DMS114 treated with DMSO at 0.1 percent for 48 hours (cell line): ENCODE measurements around the gene ITGAD.
"Not testable (repeated sequence)": the region's sequence is repeated elsewhere in the genome, so short reads cannot be mapped to it uniquely, and the experiment has no call there.

Experiments used
- DNase-seq: peaks from one replicate; lab custom pipeline; 2025; ENCODE audit not compliant: unreplicated experiment; lab: John Stamatoyannopoulos, UW

Gene ITGAD

DNA sequence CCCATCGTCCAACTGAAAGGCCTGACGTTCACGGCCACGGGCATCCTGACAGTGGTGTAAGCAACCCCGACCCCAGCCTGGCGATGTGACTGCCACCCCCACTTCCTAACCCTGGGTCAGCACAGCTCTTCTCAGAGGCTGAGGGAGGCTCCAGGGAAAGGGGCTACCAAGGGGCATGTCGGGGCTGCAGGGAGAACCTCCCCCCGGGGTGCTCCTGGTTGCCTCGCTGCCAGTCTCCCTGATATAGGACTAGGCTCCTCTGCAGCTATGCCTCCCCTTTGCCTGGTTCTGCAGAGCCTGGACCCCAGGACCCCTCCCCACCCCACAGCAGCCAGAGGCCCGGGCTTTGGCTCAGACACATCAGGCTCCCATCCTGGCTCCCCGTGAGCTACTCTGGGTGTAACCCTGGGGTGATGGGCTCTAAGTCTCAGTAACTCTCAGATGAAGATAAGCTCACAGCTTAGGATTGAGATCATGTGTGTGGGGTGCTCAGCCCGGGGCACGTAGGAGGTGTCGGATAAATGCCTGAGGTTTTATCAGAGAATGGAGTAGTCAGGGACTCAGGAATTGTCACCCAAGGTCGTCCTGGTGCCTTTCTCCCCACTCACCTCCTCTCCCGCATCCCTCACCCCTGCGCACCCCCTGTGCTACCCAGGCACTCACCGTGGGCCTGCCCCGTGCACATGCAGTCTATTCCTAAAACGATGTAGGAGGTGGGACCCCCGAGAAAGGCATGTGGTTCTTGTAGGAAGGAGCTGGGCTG, 10.6 kb downstream of the ITGAD start:
- no peak for DNase-seq

- peak; percentile 49 for DNase-seq
Measured at GRCh38 chr16:31404353-31405064, 11.4 kb downstream of the ITGAD start.

- DNase-seq, result no peak
Measured at GRCh38 chr16:31407406-31407805, 14.3 kb downstream of the ITGAD start.

DNA sequence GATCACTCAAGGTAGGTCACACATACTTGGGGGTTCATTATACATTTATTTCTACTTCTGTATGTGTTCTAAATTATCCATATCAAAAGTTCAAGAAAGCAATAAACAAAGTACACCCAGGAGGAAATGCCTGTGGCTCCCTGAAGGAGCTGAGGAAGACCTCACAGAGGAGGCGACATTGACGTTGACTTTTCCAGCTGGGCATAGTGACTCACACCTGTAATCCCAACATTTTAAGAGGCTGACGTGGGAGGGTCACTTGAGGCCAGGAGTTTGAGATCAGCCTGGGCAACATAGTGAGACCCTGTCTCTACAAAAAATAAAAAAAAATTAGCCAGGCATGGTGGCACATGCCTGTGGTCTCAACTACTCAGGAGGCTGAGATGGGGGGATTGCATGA, 16.3 kb downstream of the ITGAD start:
- DNase-seq, result no peak

DNA sequence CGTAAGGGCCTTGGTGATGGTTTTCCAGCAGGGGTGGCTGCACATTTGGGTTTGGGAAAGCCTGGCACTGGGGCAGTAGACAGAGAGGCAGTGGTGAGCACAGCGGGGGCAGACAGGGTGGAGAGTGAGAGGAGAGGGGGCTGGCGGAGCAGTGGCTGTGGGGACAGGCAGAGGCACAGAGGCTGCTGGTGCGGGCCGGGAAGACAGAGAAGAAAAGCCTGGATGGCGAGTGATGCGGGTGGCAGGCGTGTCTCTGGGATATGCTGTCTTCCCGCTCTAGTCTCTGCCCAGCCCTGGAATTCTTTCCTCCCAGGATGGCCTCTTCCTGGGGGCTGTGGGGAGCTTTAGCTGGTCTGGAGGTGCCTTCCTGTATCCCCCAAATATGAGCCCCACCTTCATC, 16.9 kb downstream of the ITGAD start:
- no peak for DNase-seq

DNA sequence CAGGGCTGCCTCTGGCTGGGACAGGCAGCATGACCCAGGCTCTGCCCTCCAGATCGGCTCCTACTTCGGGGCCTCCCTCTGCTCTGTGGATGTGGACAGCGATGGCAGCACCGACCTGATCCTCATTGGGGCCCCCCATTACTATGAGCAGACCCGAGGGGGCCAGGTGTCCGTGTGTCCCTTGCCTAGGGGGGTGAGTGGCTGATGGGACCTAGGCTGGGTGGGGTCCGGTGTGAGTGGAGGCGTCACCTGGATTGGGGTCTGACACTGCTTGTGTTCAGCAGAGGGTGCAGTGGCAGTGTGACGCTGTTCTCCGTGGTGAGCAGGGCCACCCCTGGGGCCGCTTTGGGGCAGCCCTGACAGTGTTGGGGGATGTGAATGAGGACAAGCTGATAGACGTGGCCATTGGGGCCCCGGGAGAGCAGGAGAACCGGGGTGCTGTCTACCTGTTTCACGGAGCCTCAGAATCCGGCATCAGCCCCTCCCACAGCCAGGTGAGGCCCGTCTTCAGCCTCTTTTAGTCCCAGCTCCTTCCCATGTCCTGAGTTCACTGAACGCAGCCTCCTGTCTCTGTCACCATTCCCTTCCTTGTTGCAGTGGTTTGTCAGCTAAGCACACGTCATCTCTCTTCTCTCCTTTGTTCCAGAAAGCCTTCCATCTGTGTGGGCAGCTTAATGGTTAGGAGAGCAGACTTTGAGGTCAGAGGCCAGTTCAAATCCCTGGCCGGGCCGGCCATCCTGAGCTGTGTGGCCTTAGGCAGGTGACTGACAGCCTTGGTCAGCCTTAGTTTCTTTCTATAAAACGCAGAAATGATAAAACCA, 18.1 kb downstream of the ITGAD start:
- no peak for DNase-seq

GRCh38 chr16:31412750-31413149, 19.6 kb downstream of the ITGAD start:
- no peak for DNase-seq

- no peak for DNase-seq
Measured at GRCh38 chr16:31413381-31413780, 20.2 kb downstream of the ITGAD start.

DNA sequence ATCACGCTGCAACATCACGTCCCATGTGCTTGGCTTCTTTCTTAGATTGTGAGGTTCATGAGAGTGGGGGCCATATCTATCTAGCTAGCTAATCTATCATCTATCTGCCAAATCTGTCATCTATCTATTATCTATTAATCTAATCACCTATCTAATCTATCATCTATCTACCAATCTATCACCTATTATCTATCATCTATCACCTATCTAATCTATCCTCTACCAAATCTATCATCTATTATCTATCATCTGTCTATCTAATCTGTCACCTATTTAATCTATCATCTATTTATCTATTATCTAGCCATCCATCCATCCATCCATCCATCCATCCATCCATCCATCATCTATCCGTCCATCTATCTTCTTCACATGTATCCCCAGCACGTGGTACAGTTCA, 20.8 kb downstream of the ITGAD start:
- DNase-seq, result no peak

GRCh38 chr16:31414706-31415105, 21.6 kb downstream of the ITGAD start:
- DNase-seq, result no peak

DNA sequence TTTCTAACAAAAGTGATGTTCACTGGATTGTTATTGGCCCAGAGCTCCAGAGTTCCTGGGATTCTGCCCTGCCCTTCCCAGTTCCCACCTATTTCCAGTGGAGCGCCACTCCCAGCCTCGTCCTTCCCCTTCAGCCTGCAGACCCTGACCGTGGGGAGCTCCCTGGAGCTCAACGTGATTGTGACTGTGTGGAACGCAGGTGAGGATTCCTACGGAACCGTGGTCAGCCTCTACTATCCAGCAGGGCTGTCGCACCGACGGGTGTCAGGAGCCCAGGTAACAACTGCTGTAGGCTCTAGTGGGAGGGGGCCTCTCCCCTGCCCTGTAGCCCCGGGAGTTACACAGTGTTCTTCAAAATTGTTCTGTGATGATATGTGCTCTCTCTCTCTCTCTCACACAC, 23.2 kb downstream of the ITGAD start:
- DNase-seq, result no peak

DNA sequence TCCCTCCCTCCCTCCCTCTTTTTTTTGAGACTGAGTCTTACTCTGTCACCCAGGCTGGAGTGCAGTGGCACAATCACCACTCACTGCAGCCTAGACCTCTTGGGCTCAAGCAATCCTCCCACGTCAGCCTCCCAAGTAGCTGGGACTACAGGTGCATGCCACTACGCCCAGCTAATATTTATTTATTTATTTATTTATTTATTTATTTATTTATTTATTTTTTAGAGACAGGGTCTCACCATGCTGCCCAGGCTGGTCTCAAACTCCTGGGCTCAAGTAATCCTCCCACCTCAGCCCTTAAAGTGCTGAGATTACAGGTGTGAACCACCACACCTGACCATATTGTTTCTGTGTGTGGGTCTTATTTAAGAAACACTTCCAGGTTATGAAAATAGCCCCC, 23.9 kb downstream of the ITGAD start:
- not testable (repeated sequence) for DNase-seq

GRCh38 chr16:31417916-31418315, 24.8 kb downstream of the ITGAD start:
- DNase-seq, result no peak

DNA sequence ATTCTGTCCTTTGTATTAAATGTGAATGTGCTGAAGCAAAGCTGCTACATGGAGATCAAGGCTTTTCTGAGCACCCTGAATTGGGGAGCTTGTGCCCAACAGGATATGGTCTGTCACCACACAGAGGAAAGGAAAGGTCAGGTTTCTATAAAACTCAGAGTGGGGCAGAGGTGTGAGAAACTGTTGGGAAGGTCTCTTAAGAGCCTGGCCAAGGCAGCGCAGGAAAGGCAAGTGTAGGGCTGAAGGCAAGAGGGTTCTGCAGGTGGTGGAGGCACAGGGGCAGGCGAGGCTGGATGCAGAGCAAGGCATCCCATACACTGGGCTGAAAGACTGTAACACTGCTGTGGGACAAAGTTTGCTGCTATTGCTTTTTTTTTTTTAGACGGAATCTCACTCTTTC, 26.9 kb downstream of the ITGAD start:
- no peak for DNase-seq

DNA sequence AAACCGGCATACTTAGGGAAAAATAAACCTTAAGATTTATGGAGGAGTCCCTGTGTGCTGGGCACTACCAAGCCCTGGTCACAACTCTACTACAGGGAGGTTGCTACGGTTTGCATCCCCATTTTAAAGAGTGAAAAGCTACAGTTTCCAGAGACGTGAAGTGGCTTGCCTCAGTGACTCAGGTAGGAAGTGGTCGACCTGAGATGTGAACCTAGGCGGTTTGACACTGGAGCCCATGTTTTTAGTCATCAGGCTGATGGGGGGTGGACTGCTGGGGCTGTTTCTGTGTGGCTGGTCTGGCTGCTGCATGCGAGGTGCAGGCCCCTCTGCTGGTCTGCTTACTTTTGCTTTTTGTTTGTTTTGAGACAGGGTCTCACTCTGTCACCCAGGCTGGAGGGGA, 28.5 kb downstream of the ITGAD start:
- no peak for DNase-seq

DNA sequence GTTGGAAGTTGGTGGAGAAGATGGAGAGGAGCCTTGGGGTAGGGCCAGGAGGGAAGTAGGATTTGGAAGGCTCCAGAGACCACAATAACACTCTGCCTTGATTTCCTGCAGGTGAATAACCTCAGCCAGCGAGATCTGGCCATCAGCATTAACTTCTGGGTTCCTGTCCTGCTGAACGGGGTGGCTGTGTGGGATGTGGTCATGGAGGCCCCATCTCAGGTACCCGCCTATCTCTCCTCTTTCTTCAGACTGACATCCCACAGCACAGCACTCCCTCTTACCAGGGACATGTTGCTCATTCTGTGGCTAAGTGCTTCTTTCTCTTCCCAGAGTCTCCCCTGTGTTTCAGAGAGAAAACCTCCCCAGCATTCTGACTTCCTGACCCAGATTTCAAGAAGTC, 30.1 kb downstream of the ITGAD start:
- DNase-seq, result no peak

DNA sequence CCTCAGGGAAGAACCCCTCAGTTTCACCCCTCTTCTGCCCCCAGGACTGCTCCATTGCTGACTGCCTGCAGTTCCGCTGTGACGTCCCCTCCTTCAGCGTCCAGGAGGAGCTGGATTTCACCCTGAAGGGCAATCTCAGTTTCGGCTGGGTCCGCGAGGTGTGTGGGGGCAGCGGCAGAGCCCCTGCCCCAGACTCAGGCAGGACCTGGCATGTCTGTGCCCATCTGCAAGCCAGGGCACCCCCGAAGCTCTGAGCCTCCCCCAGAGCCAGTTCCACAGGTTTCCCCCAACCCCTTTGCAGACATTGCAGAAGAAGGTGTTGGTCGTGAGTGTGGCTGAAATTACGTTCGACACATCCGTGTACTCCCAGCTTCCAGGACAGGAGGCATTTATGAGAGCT, 30.7 kb downstream of the ITGAD start:
- no peak for DNase-seq

GRCh38 chr16:31427441-31428278, 34.5 kb downstream of the ITGAD start:
- DNase-seq, result peak; percentile 42

GRCh38 chr16:31428279-31428597, 35.1 kb downstream of the ITGAD start, which contains the start of gene COX6A2:
COX6A2 (minus strand) TSS chr16:31428360; CDS start chr16:31428325, 35 bp downstream.
- no peak for DNase-seq

- no peak for DNase-seq
Measured at GRCh38 chr16:31428638-31429247, 35.6 kb downstream of the ITGAD start.

DNA sequence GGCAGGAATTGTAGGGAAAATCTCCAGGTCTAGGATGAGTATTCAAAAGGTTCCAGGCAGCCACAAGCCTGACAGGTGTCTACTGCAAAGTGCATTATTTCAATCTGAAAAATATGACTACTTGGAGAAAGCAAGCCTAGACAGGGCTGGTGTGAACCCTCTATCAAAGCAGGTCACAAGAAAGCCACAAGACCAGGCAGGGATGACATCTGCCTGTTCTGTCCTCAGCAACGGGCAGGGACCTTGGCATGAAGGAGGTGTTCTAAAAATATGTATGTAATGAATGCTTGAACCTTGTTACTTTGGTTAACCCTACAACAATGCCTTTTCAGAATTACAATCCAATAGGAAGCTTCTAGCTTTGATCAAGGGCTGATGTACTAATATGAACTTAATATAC, 36.2 kb downstream of the ITGAD start:
- DNase-seq, result no peak
